K562 (cell line): Measurements from ENCODE around the gene MAST4.

Experiments used
- EP300 ChIP-seq: IDR thresholded peaks from 2 replicates; pipeline ENCODE4 v1.6.1; 2012; ENCODE audit warnings: low read length, improper control_type of control experiment
- NCOA2 ChIP-seq, 2 experiments: fragments of 450-650 bp; IDR thresholded peaks; 2 replicates each; pipeline ENCODE4 v1.6.1; 2018; ENCODE audit warnings: mild to moderate bottlenecking in 2 of 2, moderate library complexity in 1 of 2; ENCODE audit not compliant: partially characterized antibody in 2 of 2
- NR2C2 ChIP-seq, 2 experiments: fragments of 200-800 bp in 1 of 2; sonication (Bioruptor generic) in 1 of 2; sonication (generic) in 1 of 2; formaldehyde crosslinking in 1 of 2; IDR thresholded peaks; 2 replicates each; pipeline versions ENCODE4 v1.6.1 to v1.8.0; 2016 to 2022; ENCODE audit warnings: mild to moderate bottlenecking in 1 of 2, missing compliant biosample characterization in 1 of 2, missing genetic modification characterization in 1 of 2, missing genetic modification reagents in 1 of 2
- PHB2 ChIP-seq: fragments of 450-650 bp; IDR thresholded peaks from 2 replicates; pipeline ENCODE4 v1.6.1; 2017; ENCODE audit warnings: low read depth
- ZBTB40 ChIP-seq, 2 experiments: fragments of 450-650 bp in 1 of 2; sonication (generic) in 1 of 2; formaldehyde crosslinking in 1 of 2; IDR thresholded peaks; 2 replicates each; pipeline versions ENCODE4 v1.7.1 to v1.9.0; 2016 to 2022; ENCODE audit warnings: inconsistent platforms in 1 of 2, mild to moderate bottlenecking in 1 of 2, missing genetic modification reagents in 1 of 2
- ZNF324 ChIP-seq: fragments of 250-450 bp; sonication (Bioruptor Pico); IDR thresholded peaks from 2 replicates; pipeline ENCODE4 v1.4.0; 2020; ENCODE audit warnings: mild to moderate bottlenecking
- TF ChIP-seq, protein P1 (sequence below): sonication (generic); formaldehyde crosslinking; IDR thresholded peaks from 2 replicates; pipeline ENCODE4 v1.8.1; 2022; ENCODE audit warnings: missing genetic modification reagents
- TF ChIP-seq, protein P2 (sequence below), 3 experiments: IDR thresholded peaks in 2 of 3; conservative IDR thresholded peaks in 1 of 3; 2 replicates each; pipeline ENCODE4 v1.5.1; 2011 to 2012; ENCODE audit warnings: low read length in 3 of 3, mild to moderate bottlenecking in 3 of 3, control low read depth in 2 of 3, improper control_type of control experiment in 1 of 3, inconsistent platforms in 1 of 3, low read depth in 1 of 3, mixed read lengths in 1 of 3, moderate library complexity in 1 of 3; ENCODE audit not compliant: insufficient read depth in 2 of 3
- TF ChIP-seq, protein P3 (sequence below): fragments of 250-450 bp; sonication (Bioruptor Pico); IDR thresholded peaks from 2 replicates; pipeline ENCODE4 v1.4.0; 2020; ENCODE audit warnings: mild to moderate bottlenecking
- TF ChIP-seq, protein P4 (sequence below): fragments of 250-450 bp; sonication (Bioruptor Pico); IDR thresholded peaks from 2 replicates; pipeline ENCODE4 v1.4.0; 2020; ENCODE audit warnings: mild to moderate bottlenecking, moderate library complexity, borderline replicate concordance

GRCh38 chr5:66987949-66988838 lies 392.0 kb downstream of the MAST4 start:
- TF ChIP-seq, protein P1, sequence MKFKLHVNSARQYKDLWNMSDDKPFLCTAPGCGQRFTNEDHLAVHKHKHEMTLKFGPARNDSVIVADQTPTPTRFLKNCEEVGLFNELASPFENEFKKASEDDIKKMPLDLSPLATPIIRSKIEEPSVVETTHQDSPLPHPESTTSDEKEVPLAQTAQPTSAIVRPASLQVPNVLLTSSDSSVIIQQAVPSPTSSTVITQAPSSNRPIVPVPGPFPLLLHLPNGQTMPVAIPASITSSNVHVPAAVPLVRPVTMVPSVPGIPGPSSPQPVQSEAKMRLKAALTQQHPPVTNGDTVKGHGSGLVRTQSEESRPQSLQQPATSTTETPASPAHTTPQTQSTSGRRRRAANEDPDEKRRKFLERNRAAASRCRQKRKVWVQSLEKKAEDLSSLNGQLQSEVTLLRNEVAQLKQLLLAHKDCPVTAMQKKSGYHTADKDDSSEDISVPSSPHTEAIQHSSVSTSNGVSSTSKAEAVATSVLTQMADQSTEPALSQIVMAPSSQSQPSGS (CRISPR knock-in tag), result no peak
- TF ChIP-seq PHB2, result no peak
- TF ChIP-seq, protein P2, sequence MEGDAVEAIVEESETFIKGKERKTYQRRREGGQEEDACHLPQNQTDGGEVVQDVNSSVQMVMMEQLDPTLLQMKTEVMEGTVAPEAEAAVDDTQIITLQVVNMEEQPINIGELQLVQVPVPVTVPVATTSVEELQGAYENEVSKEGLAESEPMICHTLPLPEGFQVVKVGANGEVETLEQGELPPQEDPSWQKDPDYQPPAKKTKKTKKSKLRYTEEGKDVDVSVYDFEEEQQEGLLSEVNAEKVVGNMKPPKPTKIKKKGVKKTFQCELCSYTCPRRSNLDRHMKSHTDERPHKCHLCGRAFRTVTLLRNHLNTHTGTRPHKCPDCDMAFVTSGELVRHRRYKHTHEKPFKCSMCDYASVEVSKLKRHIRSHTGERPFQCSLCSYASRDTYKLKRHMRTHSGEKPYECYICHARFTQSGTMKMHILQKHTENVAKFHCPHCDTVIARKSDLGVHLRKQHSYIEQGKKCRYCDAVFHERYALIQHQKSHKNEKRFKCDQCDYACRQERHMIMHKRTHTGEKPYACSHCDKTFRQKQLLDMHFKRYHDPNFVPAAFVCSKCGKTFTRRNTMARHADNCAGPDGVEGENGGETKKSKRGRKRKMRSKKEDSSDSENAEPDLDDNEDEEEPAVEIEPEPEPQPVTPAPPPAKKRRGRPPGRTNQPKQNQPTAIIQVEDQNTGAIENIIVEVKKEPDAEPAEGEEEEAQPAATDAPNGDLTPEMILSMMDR (IDR thresholded peaks at IDR 0.05 in 2 of 3, conservative IDR thresholded peaks at IDR 0.05 in 1 of 3; ENCODE audit: insufficient read depth in 2 of 3, low read depth in 1 of 3, low read length in 3 of 3), result peak; percentile 48 to 77 (median 71); a peak in 5 of 6 replicates
- no peak for TF ChIP-seq EP300
- TF ChIP-seq, protein P3, sequence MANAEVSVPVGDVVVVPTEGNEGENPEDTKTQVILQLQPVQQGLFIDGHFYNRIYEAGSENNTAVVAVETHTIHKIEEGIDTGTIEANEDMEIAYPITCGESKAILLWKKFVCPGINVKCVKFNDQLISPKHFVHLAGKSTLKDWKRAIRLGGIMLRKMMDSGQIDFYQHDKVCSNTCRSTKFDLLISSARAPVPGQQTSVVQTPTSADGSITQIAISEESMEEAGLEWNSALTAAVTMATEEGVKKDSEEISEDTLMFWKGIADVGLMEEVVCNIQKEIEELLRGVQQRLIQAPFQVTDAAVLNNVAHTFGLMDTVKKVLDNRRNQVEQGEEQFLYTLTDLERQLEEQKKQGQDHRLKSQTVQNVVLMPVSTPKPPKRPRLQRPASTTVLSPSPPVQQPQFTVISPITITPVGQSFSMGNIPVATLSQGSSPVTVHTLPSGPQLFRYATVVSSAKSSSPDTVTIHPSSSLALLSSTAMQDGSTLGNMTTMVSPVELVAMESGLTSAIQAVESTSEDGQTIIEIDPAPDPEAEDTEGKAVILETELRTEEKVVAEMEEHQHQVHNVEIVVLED, result no peak
- TF ChIP-seq NR2C2 (CRISPR knock-in tag; IDR thresholded peaks at IDR 0.05), result no peak
- no peak for TF ChIP-seq NR2C2 (tag; IDR thresholded peaks at IDR 0.05)
- TF ChIP-seq, protein P4, sequence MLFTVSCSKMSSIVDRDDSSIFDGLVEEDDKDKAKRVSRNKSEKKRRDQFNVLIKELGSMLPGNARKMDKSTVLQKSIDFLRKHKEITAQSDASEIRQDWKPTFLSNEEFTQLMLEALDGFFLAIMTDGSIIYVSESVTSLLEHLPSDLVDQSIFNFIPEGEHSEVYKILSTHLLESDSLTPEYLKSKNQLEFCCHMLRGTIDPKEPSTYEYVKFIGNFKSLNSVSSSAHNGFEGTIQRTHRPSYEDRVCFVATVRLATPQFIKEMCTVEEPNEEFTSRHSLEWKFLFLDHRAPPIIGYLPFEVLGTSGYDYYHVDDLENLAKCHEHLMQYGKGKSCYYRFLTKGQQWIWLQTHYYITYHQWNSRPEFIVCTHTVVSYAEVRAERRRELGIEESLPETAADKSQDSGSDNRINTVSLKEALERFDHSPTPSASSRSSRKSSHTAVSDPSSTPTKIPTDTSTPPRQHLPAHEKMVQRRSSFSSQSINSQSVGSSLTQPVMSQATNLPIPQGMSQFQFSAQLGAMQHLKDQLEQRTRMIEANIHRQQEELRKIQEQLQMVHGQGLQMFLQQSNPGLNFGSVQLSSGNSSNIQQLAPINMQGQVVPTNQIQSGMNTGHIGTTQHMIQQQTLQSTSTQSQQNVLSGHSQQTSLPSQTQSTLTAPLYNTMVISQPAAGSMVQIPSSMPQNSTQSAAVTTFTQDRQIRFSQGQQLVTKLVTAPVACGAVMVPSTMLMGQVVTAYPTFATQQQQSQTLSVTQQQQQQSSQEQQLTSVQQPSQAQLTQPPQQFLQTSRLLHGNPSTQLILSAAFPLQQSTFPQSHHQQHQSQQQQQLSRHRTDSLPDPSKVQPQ (CRISPR knock-in tag), result no peak
- TF ChIP-seq ZBTB40 (IDR thresholded peaks at IDR 0.05), result no peak
- TF ChIP-seq ZBTB40 (CRISPR knock-in tag; IDR thresholded peaks at IDR 0.05), result no peak
- no peak for TF ChIP-seq NCOA2 (IDR thresholded peaks at IDR 0.05; ENCODE audit: partially characterized antibody in 2 of 2)
- TF ChIP-seq ZNF324 (CRISPR knock-in tag), result no peak
